ENCODE results near the gene CNTRL.

DNA sequence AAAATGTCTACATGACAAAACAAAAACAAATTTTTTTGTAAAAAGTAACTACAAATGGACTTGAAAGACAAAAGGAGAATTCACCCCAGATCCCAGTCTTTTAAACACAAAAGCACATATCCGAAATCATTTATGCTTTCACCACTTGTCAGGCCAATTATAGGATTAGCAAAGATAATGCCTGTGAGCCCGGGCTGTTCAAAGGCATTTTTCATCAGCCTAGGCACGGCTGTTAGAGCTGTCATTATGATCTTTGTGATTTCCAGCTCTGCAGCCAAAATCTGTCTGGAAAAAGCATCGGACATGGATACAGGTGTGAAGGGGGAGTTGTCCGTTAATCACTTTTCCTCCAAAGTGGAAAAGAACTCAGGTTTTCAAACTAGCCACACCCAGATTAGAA lies 150.5 kb downstream of the CNTRL start:
- TF ChIP-seq EP300 (conservative IDR thresholded peaks at IDR 0.05; ENCODE audit: poor library complexity, severe bottlenecking) (no peak), TAF1 (IDR thresholded peaks at IDR 0.05; ENCODE audit: low read depth) (no peak), POLR2AphosphoS5 (IDR thresholded peaks at IDR 0.05) (no peak)
- TF ChIP-seq, protein P1, sequence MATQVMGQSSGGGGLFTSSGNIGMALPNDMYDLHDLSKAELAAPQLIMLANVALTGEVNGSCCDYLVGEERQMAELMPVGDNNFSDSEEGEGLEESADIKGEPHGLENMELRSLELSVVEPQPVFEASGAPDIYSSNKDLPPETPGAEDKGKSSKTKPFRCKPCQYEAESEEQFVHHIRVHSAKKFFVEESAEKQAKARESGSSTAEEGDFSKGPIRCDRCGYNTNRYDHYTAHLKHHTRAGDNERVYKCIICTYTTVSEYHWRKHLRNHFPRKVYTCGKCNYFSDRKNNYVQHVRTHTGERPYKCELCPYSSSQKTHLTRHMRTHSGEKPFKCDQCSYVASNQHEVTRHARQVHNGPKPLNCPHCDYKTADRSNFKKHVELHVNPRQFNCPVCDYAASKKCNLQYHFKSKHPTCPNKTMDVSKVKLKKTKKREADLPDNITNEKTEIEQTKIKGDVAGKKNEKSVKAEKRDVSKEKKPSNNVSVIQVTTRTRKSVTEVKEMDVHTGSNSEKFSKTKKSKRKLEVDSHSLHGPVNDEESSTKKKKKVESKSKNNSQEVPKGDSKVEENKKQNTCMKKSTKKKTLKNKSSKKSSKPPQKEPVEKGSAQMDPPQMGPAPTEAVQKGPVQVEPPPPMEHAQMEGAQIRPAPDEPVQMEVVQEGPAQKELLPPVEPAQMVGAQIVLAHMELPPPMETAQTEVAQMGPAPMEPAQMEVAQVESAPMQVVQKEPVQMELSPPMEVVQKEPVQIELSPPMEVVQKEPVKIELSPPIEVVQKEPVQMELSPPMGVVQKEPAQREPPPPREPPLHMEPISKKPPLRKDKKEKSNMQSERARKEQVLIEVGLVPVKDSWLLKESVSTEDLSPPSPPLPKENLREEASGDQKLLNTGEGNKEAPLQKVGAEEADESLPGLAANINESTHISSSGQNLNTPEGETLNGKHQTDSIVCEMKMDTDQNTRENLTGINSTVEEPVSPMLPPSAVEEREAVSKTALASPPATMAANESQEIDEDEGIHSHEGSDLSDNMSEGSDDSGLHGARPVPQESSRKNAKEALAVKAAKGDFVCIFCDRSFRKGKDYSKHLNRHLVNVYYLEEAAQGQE (IDR thresholded peaks at IDR 0.05; ENCODE audit: borderline replicate concordance): no peak
- TF ChIP-seq, protein P2, sequence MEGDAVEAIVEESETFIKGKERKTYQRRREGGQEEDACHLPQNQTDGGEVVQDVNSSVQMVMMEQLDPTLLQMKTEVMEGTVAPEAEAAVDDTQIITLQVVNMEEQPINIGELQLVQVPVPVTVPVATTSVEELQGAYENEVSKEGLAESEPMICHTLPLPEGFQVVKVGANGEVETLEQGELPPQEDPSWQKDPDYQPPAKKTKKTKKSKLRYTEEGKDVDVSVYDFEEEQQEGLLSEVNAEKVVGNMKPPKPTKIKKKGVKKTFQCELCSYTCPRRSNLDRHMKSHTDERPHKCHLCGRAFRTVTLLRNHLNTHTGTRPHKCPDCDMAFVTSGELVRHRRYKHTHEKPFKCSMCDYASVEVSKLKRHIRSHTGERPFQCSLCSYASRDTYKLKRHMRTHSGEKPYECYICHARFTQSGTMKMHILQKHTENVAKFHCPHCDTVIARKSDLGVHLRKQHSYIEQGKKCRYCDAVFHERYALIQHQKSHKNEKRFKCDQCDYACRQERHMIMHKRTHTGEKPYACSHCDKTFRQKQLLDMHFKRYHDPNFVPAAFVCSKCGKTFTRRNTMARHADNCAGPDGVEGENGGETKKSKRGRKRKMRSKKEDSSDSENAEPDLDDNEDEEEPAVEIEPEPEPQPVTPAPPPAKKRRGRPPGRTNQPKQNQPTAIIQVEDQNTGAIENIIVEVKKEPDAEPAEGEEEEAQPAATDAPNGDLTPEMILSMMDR (IDR thresholded peaks at IDR 0.05; ENCODE audit: poor library complexity, severe bottlenecking): no peak

Data from neural cell (in vitro differentiated cells).